GM23248 (cell line): ENCODE results near the gene SGMS1.

Source experiments
- EZH2 ChIP-seq: fragments of 200-600 bp; sonication (generic); IDR thresholded peaks from 2 replicates; pipeline ENCODE4 v1.6.1; 2018; ENCODE audit warnings: antibody characterized with exemption, mild to moderate bottlenecking; ENCODE audit not compliant: insufficient read depth, poor library complexity, severe bottlenecking
- EZH2phosphoT487 ChIP-seq: fragments of 200-600 bp; sonication (generic); IDR thresholded peaks from 2 replicates; pipeline ENCODE4 v1.6.1; 2018; ENCODE audit warnings: antibody characterized with exemption, moderate library complexity, mild to moderate bottlenecking, low read depth; ENCODE audit not compliant: insufficient read depth

GRCh38 chr10:50387007-50387731 is 236.6 kb downstream of the SGMS1 start:
- TF ChIP-seq EZH2 (no peak), EZH2phosphoT487 (no peak)
